ENCODE data around the gene COL20A1. TPM values are rescaled to one million over a fixed set of nuclear protein-coding genes. Genes with fewer than 3 reads are reported as not detected.

COL20A1 gene
- total and polyA plus RNA-seq, 2 experiments from 2014 or later: not detected

DNA sequence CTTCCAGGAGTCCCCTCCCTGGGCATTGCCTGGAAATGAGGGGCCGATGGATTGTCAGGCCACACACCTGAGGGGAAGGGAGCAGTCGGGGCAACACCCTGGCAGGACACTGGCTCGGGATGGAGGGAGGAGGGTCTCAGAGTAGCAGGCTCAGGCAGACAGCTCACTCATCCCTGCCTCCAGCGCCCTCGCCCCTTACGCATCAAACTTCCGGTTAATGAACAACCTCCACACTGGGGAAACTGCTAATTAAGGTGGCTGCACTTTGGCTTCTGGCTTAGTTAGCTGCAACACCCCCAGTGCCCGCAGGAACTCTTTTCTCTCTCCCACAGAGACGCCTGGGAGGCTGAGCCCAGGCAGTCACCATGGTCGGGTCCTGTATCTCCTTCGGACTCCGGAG is 81.5 kb downstream of the COL20A1 start:
- in situ Hi-C loops (cut with MboI): no loop called here
- no peaks in the 10 kb centered on the region for H4K20me1 ChIP-seq (ENCODE audit: insufficient read depth)
- H3K79me2 ChIP-seq (ENCODE audit: insufficient read depth): no peaks in the 10 kb centered on the region
- H3K36me3 ChIP-seq (ENCODE audit: low read depth): no peaks in the 10 kb centered on the region
- peaks cover 43% of the 10 kb centered on the region for H3K27me3 ChIP-seq (replicated peaks; ENCODE audit: insufficient read depth)
- H3K27ac ChIP-seq: no peak overlapping the region
- H3K4me3 ChIP-seq: no peak overlapping the region
- no peak overlapping the region for H3K4me2 ChIP-seq (ENCODE audit: unreplicated experiment)
- 51 to 52% methylated on average over 12 of the region's 12 CpGs for WGBS, 2 experiments (ENCODE audit: low coverage in 1 of 2, low lambda C conversion rate in 2 of 2, missing lambda C conversion rate in 2 of 2)
- no peak for DNase-seq
- TF ChIP-seq EZH2phosphoT487 (IDR thresholded peaks at IDR 0.05; ENCODE audit: insufficient read depth, low read depth): no peak
- TF ChIP-seq EZH2 (IDR thresholded peaks at IDR 0.05; ENCODE audit: insufficient read depth, poor library complexity, severe bottlenecking): no peak
- no peaks in the 10 kb centered on the region for H3K9me3 ChIP-seq (ENCODE audit: low read depth)
- no peak overlapping the region for H3K9ac ChIP-seq
- no peaks in the 10 kb centered on the region for H3F3A ChIP-seq (ENCODE audit: insufficient read depth)
- H3K4me1 ChIP-seq (ENCODE audit: insufficient read depth): no peaks in the 10 kb centered on the region
- no peak overlapping the region for H2AFZ ChIP-seq
- no peaks in the 10 kb centered on the region for H3K9me2 ChIP-seq (ENCODE audit: insufficient read depth)

- no peaks in the 10 kb centered on the region for H3K79me2 ChIP-seq (ENCODE audit: insufficient read depth)
- in situ Hi-C loops (cut with MboI): no loop called here
- no peak overlapping the region for H3K4me3 ChIP-seq
- H3F3A ChIP-seq (ENCODE audit: insufficient read depth): no peaks in the 10 kb centered on the region
- no peaks in the 10 kb centered on the region for H3K4me1 ChIP-seq (ENCODE audit: insufficient read depth)
- no peak for DNase-seq
- WGBS, 2 experiments (ENCODE audit: low coverage in 1 of 2, low lambda C conversion rate in 2 of 2, missing lambda C conversion rate in 2 of 2): 52% methylated on average over 3 of the region's 3 CpGs; no CpG with 5 or more reads in 1 of the 2 experiments
- no peak overlapping the region for H3K4me2 ChIP-seq (ENCODE audit: unreplicated experiment)
- H3K36me3 ChIP-seq (ENCODE audit: low read depth): no peaks in the 10 kb centered on the region
- no peak overlapping the region for H3K27ac ChIP-seq
- no peak overlapping the region for H2AFZ ChIP-seq
- no peak for TF ChIP-seq EZH2phosphoT487 (IDR thresholded peaks at IDR 0.05; ENCODE audit: insufficient read depth, low read depth)
- no peak for TF ChIP-seq EZH2 (IDR thresholded peaks at IDR 0.05; ENCODE audit: insufficient read depth, poor library complexity, severe bottlenecking)
- no peaks in the 10 kb centered on the region for H3K9me2 ChIP-seq (ENCODE audit: insufficient read depth)
- no peaks in the 10 kb centered on the region for H3K9me3 ChIP-seq (ENCODE audit: low read depth)
- no peaks in the 10 kb centered on the region for H4K20me1 ChIP-seq (ENCODE audit: insufficient read depth)
- H3K9ac ChIP-seq: no peak overlapping the region
- H3K27me3 ChIP-seq (replicated peaks; ENCODE audit: insufficient read depth): peaks cover 43% of the 10 kb centered on the region
Observed at GRCh38 chr20:63375438-63375837, 82.5 kb downstream of the COL20A1 start.

- Histone ChIP-seq H3K79me2 (ENCODE audit: insufficient read depth) (no peaks in the 10 kb centered on the region), H3K9ac (no peak overlapping the region), H2AFZ (no peak overlapping the region), H3K9me2 (ENCODE audit: insufficient read depth) (no peaks in the 10 kb centered on the region), H3K27ac (no peak overlapping the region), H3K9me3 (ENCODE audit: low read depth) (no peaks in the 10 kb centered on the region), H3K36me3 (ENCODE audit: low read depth) (no peaks in the 10 kb centered on the region), H3F3A (ENCODE audit: insufficient read depth) (no peaks in the 10 kb centered on the region), H3K27me3 (replicated peaks; ENCODE audit: insufficient read depth) (peaks cover 36% of the 10 kb centered on the region), H4K20me1 (ENCODE audit: insufficient read depth) (no peaks in the 10 kb centered on the region), H3K4me1 (ENCODE audit: insufficient read depth) (no peaks in the 10 kb centered on the region), H3K4me3 (no peak overlapping the region), H3K4me2 (ENCODE audit: unreplicated experiment) (no peak overlapping the region)
- 15 to 17% methylated on average over 25 to 28 of the region's 31 CpGs for WGBS, 2 experiments (ENCODE audit: low coverage in 1 of 2, low lambda C conversion rate in 2 of 2, missing lambda C conversion rate in 2 of 2)
- no peak for TF ChIP-seq EZH2phosphoT487 (IDR thresholded peaks at IDR 0.05; ENCODE audit: insufficient read depth, low read depth)
- no peak for TF ChIP-seq EZH2 (IDR thresholded peaks at IDR 0.05; ENCODE audit: insufficient read depth, poor library complexity, severe bottlenecking)
- DNase-seq: no peak
- in situ Hi-C loops (cut with MboI): no loop called here
Observed at GRCh38 chr20:63376283-63377250, 83.6 kb downstream of the COL20A1 start.

DNA sequence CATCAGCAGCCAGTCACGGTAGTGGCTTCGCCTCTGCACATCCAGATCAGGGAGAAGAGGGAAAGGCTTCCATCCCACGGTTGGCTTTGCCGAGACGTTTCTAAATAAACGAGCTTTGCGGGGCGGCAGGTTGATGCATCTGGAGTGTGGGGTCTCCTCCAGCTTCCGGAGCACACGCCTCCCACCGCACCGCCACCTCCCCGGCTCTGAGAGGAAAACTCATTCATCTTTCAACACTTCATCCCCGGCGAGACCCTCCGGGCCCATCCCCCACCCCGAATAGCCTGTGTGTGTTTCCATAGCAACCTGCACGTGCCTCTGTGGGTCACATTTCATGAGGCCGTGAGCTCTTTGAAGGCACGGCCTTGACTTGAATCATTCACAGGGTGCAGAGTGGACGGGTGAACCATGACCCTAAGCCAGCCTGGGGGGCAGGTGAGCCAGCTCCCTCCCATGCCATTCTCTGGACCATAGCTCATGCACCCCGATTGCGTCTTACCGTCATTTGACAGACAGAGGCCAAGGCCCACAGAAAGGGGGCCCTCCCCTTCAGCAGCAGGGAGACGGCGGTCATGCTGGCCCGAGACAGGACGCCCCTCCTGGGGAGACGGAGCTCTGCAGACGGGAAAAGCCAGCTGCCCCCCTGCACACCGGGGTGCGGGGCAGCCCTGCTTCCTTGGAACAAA is 84.4 kb downstream of the COL20A1 start:
- Histone ChIP-seq H3K27me3 (replicated peaks; ENCODE audit: insufficient read depth) (peaks cover 36% of the 10 kb centered on the region), H2AFZ (no peak overlapping the region), H3K9me3 (ENCODE audit: low read depth) (no peaks in the 10 kb centered on the region), H3K4me1 (ENCODE audit: insufficient read depth) (no peaks in the 10 kb centered on the region), H3K9ac (no peak overlapping the region), H3K4me3 (no peak overlapping the region), H3K36me3 (ENCODE audit: low read depth) (no peaks in the 10 kb centered on the region), H3K27ac (no peak overlapping the region), H3K4me2 (ENCODE audit: unreplicated experiment) (no peak overlapping the region), H3K9me2 (ENCODE audit: insufficient read depth) (no peaks in the 10 kb centered on the region), H4K20me1 (ENCODE audit: insufficient read depth) (no peaks in the 10 kb centered on the region), H3F3A (ENCODE audit: insufficient read depth) (no peaks in the 10 kb centered on the region), H3K79me2 (ENCODE audit: insufficient read depth) (no peaks in the 10 kb centered on the region)
- DNase-seq: no peak
- in situ Hi-C loops (cut with MboI): no loop called here
- TF ChIP-seq EZH2 (IDR thresholded peaks at IDR 0.05; ENCODE audit: insufficient read depth, poor library complexity, severe bottlenecking) (no peak), EZH2phosphoT487 (IDR thresholded peaks at IDR 0.05; ENCODE audit: insufficient read depth, low read depth) (no peak)
- 9 to 13% methylated on average over 31 of the region's 32 CpGs for WGBS, 2 experiments (ENCODE audit: low coverage in 1 of 2, low lambda C conversion rate in 2 of 2, missing lambda C conversion rate in 2 of 2)
